DOHH2 (cell line): Measurements from ENCODE around the gene CALHM2.

Experiments
- CTCF ChIP-seq: fragments of 200-600 bp; sonication (generic); IDR thresholded peaks from one replicate; pipeline ENCODE4 v1.5.1; 2014; ENCODE audit warnings: antibody characterized with exemption, mild to moderate bottlenecking, low read depth, low read length; ENCODE audit not compliant: poor library complexity, severe bottlenecking
- EZH2phosphoT487 ChIP-seq: fragments of 200-600 bp; sonication (generic); IDR thresholded peaks from 2 replicates; pipeline ENCODE4 v1.6.1; 2017; ENCODE audit warnings: borderline replicate concordance, mild to moderate bottlenecking, antibody characterized with exemption, low read length, moderate library complexity, mixed read lengths

- TF ChIP-seq CTCF: no peak
- TF ChIP-seq EZH2phosphoT487: no peak
Observed at GRCh38 chr10:103456074-103456660, 4.0 kb upstream of the CALHM2 start.
